B cell (primary cell): Measurements from ENCODE around the gene TJP2. TPM values are rescaled to one million over a fixed set of nuclear protein-coding genes. Genes with fewer than 3 reads are reported as not detected.

Experiments
- ATAC-seq: fragments of 200-7000 bp; cut with Tn5 transposase; one replicate; pipeline ENCODE4 v1.10.0; 2021; ENCODE audit warnings: low read depth, mild to moderate bottlenecking, moderate number of reproducible peaks, moderate library complexity
- CTCF ChIA-PET: fragments of 350-600 bp; sonication (Branson Sonifier 250); formaldehyde crosslinking; loops from one replicate; lab custom pipeline; 2021; ENCODE audit warnings: antibody characterized with exemption, inconsistent platforms; lab: Charles Lee
- POLR2A ChIA-PET: fragments of 350-600 bp; sonication (Branson Sonifier 250); formaldehyde crosslinking; loops from one replicate; lab custom pipeline; 2021; ENCODE audit warnings: antibody characterized with exemption; lab: Charles Lee
- DNase-seq: peaks from one replicate; pipeline ENCODE4 v3.0.0; 2013
- H2AFZ ChIP-seq: 2 replicates; pipeline ENCODE4 v1.6.1; 2012; ENCODE audit warnings: mild to moderate bottlenecking, low read depth, low read length; ENCODE audit not compliant: insufficient read depth, poor library complexity, severe bottlenecking
- H3K27ac ChIP-seq, 2 donors: 1 replicate in 1 of 2; 2 replicates in 1 of 2; pipeline ENCODE4 v1.5.1; 2012 to 2013; ENCODE audit warnings: low read length in 2 of 2, mild to moderate bottlenecking in 2 of 2, moderate library complexity in 1 of 2
- H3K27me3 ChIP-seq, 4 experiments: fragments of 200-600 bp in 1 of 4; sonication (generic) in 1 of 4; replicated peaks in 1 of 4; 1 replicate in 2 of 4; 2 replicates in 2 of 4; pipeline versions ENCODE4 v1.6.1 to v1.7.0; 2013 to 2016; ENCODE audit warnings: low read length in 3 of 4, mild to moderate bottlenecking in 2 of 4, mixed read lengths in 1 of 4, moderate library complexity in 1 of 4; ENCODE audit not compliant: insufficient read depth in 4 of 4, control insufficient read depth in 3 of 4; ENCODE audit errors: control extremely low read depth in 1 of 4
- H3K36me3 ChIP-seq, 2 experiments: replicated peaks in 1 of 2; 1 replicate in 1 of 2; 2 replicates in 1 of 2; pipeline versions ENCODE4 v1.6.1 to v1.7.1; 2013; ENCODE audit warnings: low read length in 1 of 2; ENCODE audit not compliant: insufficient read depth in 2 of 2, control insufficient read depth in 1 of 2; ENCODE audit errors: control extremely low read depth in 1 of 2, extremely low read depth in 1 of 2
- H3K4me1 ChIP-seq, 2 donors: fragments of 200-600 bp in 1 of 2; sonication (generic) in 1 of 2; 1 replicate in 1 of 2; 2 replicates in 1 of 2; pipeline versions ENCODE4 v1.5.1 to v1.6.1; 2013 to 2017; ENCODE audit warnings: low read length in 2 of 2; ENCODE audit not compliant: control insufficient read depth in 2 of 2, insufficient read depth in 2 of 2
- H3K4me2 ChIP-seq: replicated peaks from 2 replicates; pipeline ENCODE3; 2012; ENCODE audit warnings: mild to moderate bottlenecking, low read depth, low read length; ENCODE audit not compliant: poor library complexity, severe bottlenecking
- H3K4me3 ChIP-seq, 5 experiments: fragments of 200-600 bp in 1 of 5; sonication (generic) in 1 of 5; 1 replicate in 3 of 5; 2 replicates in 2 of 5; pipeline versions ENCODE4 v1.5.1 to v1.7.0; 2011 to 2016; ENCODE audit warnings: low read length in 4 of 5, mild to moderate bottlenecking in 4 of 5, low read depth in 2 of 5, control low read depth in 1 of 5, moderate library complexity in 1 of 5; ENCODE audit not compliant: insufficient read depth in 1 of 5; ENCODE audit errors: control extremely low read depth in 1 of 5, extremely low read depth in 1 of 5
- H3K79me2 ChIP-seq: fragments of 200-600 bp; sonication (generic); one replicate; pipeline ENCODE4 v1.6.0; 2016; ENCODE audit warnings: low read length; ENCODE audit not compliant: control insufficient read depth, insufficient read depth
- H3K9ac ChIP-seq: fragments of 200-600 bp; sonication (generic); 2 replicates; pipeline ENCODE4 v1.6.1; 2017; ENCODE audit warnings: mild to moderate bottlenecking, low read length, moderate library complexity
- H3K9me3 ChIP-seq, 3 donors: one replicate each; pipeline versions ENCODE4 v1.6.1 to v1.7.1; 2013; ENCODE audit warnings: low read length in 2 of 3; ENCODE audit not compliant: control insufficient read depth in 2 of 3, insufficient read depth in 1 of 3; ENCODE audit errors: control extremely low read depth in 1 of 3
- H4K20me1 ChIP-seq: 2 replicates; pipeline ENCODE4 v1.6.0; 2012; ENCODE audit warnings: mild to moderate bottlenecking, low read length; ENCODE audit not compliant: insufficient read depth, control insufficient read depth, poor library complexity, severe bottlenecking
- H3K27ac Mint-ChIP-seq: one replicate; pipeline ENCODE4 v1.8.0; 2021; ENCODE audit warnings: mixed read lengths
- H3K27me3 Mint-ChIP-seq: one replicate; pipeline ENCODE4 v1.8.0; 2021; ENCODE audit warnings: mixed read lengths
- H3K4me1 Mint-ChIP-seq: one replicate; pipeline ENCODE4 v1.8.0; 2021; ENCODE audit warnings: mixed read lengths
- H3K4me3 Mint-ChIP-seq: one replicate; pipeline ENCODE4 v1.8.0; 2021; ENCODE audit warnings: mixed read lengths
- H3K9me3 Mint-ChIP-seq: one replicate; pipeline ENCODE4 v1.8.0; 2022; ENCODE audit warnings: mixed read lengths; ENCODE audit not compliant: insufficient read depth
- CTCF ChIP-seq: fragments of 200-600 bp; IDR thresholded peaks from one replicate; pipeline ENCODE4 v1.8.0; 2022; ENCODE audit warnings: antibody characterized with exemption, mild to moderate bottlenecking
- EZH2 ChIP-seq: IDR thresholded peaks from 2 replicates; pipeline ENCODE4 v1.6.1; 2012; ENCODE audit warnings: borderline replicate concordance, low read depth, mild to moderate bottlenecking, moderate library complexity, low read length; ENCODE audit not compliant: insufficient read depth, poor library complexity, severe bottlenecking
- WGBS: methylation state at CpG from one replicate; pipeline ENCODE4 v1.1.5; 2013; ENCODE audit warnings: missing lambda C conversion rate; ENCODE audit not compliant: insufficient coverage; 5-methylcytosine and 5-hydroxymethylcytosine counted together
- intact Hi-C: fragments of 100-400 bp; cut with micrococcal nuclease; formaldehyde crosslinking; loops from one replicate; pipeline ENCODE4 v1.10.0; 2022
- polyA plus RNA-seq: library from polyadenylated mRNA; depleted of rRNA; stranded (reverse); fragments of >200 nt; gene quantifications from 2 replicates; pipeline ENCODE4 v1.2.3, GENCODE V29; 2012
- total RNA-seq, 2 donors: library from RNA; stranded (reverse); fragments of 120-200 nt in 1 of 2; gene quantifications; 1 replicate in 1 of 2; 2 replicates in 1 of 2; pipeline versions ENCODE4 v1.2.3 to v1.2.4, GENCODE V29; 2013 to 2022

The TJP2 gene
- total and polyA plus RNA-seq, 2 donors (not counting 1 experiment from before 2014, with no cell fraction given), result 1.2 to 2.3 TPM

DNA sequence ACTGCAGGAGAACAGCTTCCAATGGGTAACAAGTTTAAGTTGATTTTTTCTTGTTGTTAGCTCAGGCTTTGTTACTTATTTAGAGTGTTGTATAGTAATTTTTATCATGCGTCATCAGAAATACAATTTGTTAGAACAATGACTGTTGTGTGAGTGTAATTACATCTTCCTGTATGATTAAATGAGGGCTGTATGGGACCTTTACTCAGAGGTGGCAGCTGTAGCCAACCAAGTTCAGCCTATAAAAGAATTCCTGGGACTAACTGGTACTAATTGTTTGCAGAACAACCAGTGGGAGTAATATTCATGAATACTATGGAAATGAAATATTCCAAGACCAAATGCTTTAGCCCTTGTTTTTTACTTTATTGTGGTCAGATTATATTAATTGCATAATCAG lies 30.8 kb upstream of the TJP2 start:
- DNase-seq (no peak), ATAC-seq (no peak)
- intact Hi-C loops, result no loop called here
- Mint-ChIP-seq H3K27me3 (peaks cover 2% of the 10 kb centered on the region), H3K9me3 (no peaks in the 10 kb centered on the region), H3K4me3 (no peak overlapping the region), H3K27ac (no peak overlapping the region), H3K4me1 (no peaks in the 10 kb centered on the region)
- Histone ChIP-seq H3K9me3 (no peaks in the 10 kb centered on the region), H3K27me3 (no peaks in the 10 kb centered on the region), H2AFZ (no peak overlapping the region), H3K4me1 (no peaks in the 10 kb centered on the region), H3K9ac (no peak overlapping the region), H3K79me2 (no peaks in the 10 kb centered on the region), H3K4me3 (no peak overlapping the region), H3K4me2 (no peak overlapping the region), H3K27ac (no peak overlapping the region), H4K20me1 (no peaks in the 10 kb centered on the region), H3K36me3 (no peaks in the 10 kb centered on the region)
- ChIA-PET CTCF (no interaction called here), POLR2A (no interaction called here)
- WGBS, result no CpG with 5 or more reads among the region's 1 CpG
- TF ChIP-seq EZH2 (no peak), CTCF (no peak)

- ATAC-seq (no peak), DNase-seq (no peak)
- Histone ChIP-seq H3K27me3 (no peaks in the 10 kb centered on the region), H3K27ac (no peak overlapping the region), H3K79me2 (no peaks in the 10 kb centered on the region), H3K4me1 (no peaks in the 10 kb centered on the region), H3K4me2 (no peak overlapping the region), H3K9ac (no peak overlapping the region), H4K20me1 (no peaks in the 10 kb centered on the region), H2AFZ (no peak overlapping the region), H3K4me3 (no peak overlapping the region), H3K9me3 (no peaks in the 10 kb centered on the region), H3K36me3 (no peaks in the 10 kb centered on the region)
- Mint-ChIP-seq H3K27me3 (peaks cover 2% of the 10 kb centered on the region), H3K9me3 (no peaks in the 10 kb centered on the region), H3K4me1 (no peaks in the 10 kb centered on the region), H3K4me3 (no peak overlapping the region), H3K27ac (no peak overlapping the region)
- TF ChIP-seq EZH2, result no peak
- no peak for TF ChIP-seq CTCF
- WGBS, result 100% methylated on average over 1 of the region's 8 CpGs
- ChIA-PET POLR2A (no interaction called here), CTCF (interaction anchor here (0.7 to 1.6 kb wide), 3 partner anchors 9 to 110 kb away, joined by 3 read pairs; partner anchors contain the start of gene FXN)
- intact Hi-C loops, result no loop called here
Measured at GRCh38 chr9:69145144-69145715, 28.8 kb upstream of the TJP2 start.
